ENCODE data around the gene JKAMP.

DNA sequence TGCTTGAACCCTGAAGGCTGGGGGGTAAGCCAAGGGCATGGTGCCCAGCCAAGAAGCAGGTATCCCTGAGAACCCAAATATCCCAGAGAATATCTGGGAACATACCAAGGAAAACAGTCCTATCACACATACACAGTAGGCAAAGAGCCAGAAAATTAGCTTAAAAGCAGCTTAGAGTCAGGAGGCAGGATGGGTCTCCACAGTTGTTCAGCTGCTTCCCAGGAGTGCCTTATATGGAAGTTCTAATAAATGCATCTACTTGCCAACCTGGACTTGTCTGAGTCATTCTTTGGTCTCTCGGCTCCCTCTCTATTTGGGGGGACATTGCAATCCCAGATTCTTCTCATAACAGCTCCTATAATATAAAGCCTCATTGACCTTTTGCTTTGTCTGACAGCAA, 10.1 kb upstream of the JKAMP start:
- TF ChIP-seq POLR2AphosphoS5 (IDR thresholded peaks at IDR 0.05; ENCODE audit: low read depth, low read length) (no peak), MAFK (IDR thresholded peaks at IDR 0.05; ENCODE audit: low read depth, low read length) (no peak), TAF1 (IDR thresholded peaks at IDR 0.05; ENCODE audit: low read depth, low read length) (no peak), USF2 (IDR thresholded peaks at IDR 0.05; ENCODE audit: low read length) (no peak), SIN3A (conservative IDR thresholded peaks at IDR 0.05 in 1 of 2, IDR thresholded peaks at IDR 0.05 in 1 of 2; ENCODE audit: low read depth in 1 of 2, low read length in 2 of 2) (no peak), ATF3 (IDR thresholded peaks at IDR 0.05; ENCODE audit: insufficient read depth, low read depth, low read length) (no peak), SP2 (IDR thresholded peaks at IDR 0.05; ENCODE audit: low read length) (no peak), RAD21 (IDR thresholded peaks at IDR 0.05 in 1 of 2, conservative IDR thresholded peaks at IDR 0.05 in 1 of 2; ENCODE audit: low read depth in 2 of 2, low read length in 2 of 2) (no peak)
- TF ChIP-seq, protein P1, sequence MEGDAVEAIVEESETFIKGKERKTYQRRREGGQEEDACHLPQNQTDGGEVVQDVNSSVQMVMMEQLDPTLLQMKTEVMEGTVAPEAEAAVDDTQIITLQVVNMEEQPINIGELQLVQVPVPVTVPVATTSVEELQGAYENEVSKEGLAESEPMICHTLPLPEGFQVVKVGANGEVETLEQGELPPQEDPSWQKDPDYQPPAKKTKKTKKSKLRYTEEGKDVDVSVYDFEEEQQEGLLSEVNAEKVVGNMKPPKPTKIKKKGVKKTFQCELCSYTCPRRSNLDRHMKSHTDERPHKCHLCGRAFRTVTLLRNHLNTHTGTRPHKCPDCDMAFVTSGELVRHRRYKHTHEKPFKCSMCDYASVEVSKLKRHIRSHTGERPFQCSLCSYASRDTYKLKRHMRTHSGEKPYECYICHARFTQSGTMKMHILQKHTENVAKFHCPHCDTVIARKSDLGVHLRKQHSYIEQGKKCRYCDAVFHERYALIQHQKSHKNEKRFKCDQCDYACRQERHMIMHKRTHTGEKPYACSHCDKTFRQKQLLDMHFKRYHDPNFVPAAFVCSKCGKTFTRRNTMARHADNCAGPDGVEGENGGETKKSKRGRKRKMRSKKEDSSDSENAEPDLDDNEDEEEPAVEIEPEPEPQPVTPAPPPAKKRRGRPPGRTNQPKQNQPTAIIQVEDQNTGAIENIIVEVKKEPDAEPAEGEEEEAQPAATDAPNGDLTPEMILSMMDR (IDR thresholded peaks at IDR 0.05; ENCODE audit: control extremely low read depth in 1 of 3, insufficient read depth in 1 of 3, low read depth in 1 of 3, low read length in 3 of 3), result no peak

Measured in H1 (cell line).